ENCODE results near the gene PDS5A. TPM values are rescaled to one million over a fixed set of nuclear protein-coding genes. Genes with fewer than 3 reads are reported as not detected.

Gene PDS5A
- total and polyA plus RNA-seq, 2 of the 13 experiments (the other 11 are each of a cell fraction or from before 2014, with no cell fraction given), result 31.8 to 57.0 TPM

DNA sequence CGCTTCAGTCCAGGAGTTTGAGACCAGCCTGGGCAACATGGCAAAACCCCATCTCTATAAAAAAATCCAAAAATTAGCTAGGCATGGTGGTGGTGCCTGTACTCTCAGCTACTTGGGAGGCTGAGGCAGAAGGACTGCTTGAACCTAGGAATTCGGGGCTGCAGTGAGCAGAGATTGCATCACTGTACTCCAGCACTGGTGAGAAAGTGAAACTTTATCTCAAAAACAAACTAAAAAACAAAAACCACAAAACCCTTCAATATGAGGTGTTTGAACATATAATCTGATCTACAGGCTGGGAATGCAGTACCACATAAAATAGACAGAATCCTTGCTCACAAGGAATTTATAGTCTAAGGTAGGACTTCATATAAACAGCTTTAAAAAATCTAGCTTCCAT, 103.9 kb downstream of the PDS5A start:
- H3K27ac ChIP-seq (ENCODE audit: extremely low read length, insufficient read depth, low read length), result no peak overlapping the region
- CTCF ChIA-PET (ENCODE audit: low intra/inter-chr PET ratio, low total read pairs), result no interaction called here
- POLR2A ChIA-PET, result no interaction called here
- no peak overlapping the region for H2AFZ ChIP-seq (ENCODE audit: low read length)
- DNase-seq (ENCODE audit: low spot score), result no peak
- no peak overlapping the region for H3K4me3 ChIP-seq (replicated peaks in 1 of 3; ENCODE audit: insufficient read depth in 1 of 3, low read depth in 2 of 3, low read length in 3 of 3)
- no peak for ATAC-seq
- H3K79me2 ChIP-seq (ENCODE audit: insufficient read depth, low read length), result no peaks in the 10 kb centered on the region
- FAIRE-seq, result no peak
- H4K20me1 ChIP-seq (ENCODE audit: insufficient read depth, low read length), result no peaks in the 10 kb centered on the region
- no peak overlapping the region for H3K9ac ChIP-seq (ENCODE audit: insufficient read depth, low read depth, low read length)
- H3K9me3 ChIP-seq (ENCODE audit: low read length), result no peaks in the 10 kb centered on the region
- peaks cover 4 to 60% of the 10 kb centered on the region in 2 experiments; a peak in 4 of 5 replicates for H3K36me3 ChIP-seq (replicated peaks in 1 of 2; ENCODE audit: control insufficient read depth in 1 of 2, insufficient read depth in 2 of 2, low read length in 2 of 2)
- TF ChIP-seq, protein P1, sequence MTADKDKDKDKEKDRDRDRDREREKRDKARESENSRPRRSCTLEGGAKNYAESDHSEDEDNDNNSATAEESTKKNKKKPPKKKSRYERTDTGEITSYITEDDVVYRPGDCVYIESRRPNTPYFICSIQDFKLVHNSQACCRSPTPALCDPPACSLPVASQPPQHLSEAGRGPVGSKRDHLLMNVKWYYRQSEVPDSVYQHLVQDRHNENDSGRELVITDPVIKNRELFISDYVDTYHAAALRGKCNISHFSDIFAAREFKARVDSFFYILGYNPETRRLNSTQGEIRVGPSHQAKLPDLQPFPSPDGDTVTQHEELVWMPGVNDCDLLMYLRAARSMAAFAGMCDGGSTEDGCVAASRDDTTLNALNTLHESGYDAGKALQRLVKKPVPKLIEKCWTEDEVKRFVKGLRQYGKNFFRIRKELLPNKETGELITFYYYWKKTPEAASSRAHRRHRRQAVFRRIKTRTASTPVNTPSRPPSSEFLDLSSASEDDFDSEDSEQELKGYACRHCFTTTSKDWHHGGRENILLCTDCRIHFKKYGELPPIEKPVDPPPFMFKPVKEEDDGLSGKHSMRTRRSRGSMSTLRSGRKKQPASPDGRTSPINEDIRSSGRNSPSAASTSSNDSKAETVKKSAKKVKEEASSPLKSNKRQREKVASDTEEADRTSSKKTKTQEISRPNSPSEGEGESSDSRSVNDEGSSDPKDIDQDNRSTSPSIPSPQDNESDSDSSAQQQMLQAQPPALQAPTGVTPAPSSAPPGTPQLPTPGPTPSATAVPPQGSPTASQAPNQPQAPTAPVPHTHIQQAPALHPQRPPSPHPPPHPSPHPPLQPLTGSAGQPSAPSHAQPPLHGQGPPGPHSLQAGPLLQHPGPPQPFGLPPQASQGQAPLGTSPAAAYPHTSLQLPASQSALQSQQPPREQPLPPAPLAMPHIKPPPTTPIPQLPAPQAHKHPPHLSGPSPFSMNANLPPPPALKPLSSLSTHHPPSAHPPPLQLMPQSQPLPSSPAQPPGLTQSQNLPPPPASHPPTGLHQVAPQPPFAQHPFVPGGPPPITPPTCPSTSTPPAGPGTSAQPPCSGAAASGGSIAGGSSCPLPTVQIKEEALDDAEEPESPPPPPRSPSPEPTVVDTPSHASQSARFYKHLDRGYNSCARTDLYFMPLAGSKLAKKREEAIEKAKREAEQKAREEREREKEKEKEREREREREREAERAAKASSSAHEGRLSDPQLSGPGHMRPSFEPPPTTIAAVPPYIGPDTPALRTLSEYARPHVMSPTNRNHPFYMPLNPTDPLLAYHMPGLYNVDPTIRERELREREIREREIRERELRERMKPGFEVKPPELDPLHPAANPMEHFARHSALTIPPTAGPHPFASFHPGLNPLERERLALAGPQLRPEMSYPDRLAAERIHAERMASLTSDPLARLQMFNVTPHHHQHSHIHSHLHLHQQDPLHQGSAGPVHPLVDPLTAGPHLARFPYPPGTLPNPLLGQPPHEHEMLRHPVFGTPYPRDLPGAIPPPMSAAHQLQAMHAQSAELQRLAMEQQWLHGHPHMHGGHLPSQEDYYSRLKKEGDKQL (CRISPR knock-in tag; IDR thresholded peaks at IDR 0.05; ENCODE audit: low read depth), result no peak
- TF ChIP-seq CEBPB (IDR thresholded peaks at IDR 0.05; ENCODE audit: borderline replicate concordance, low read depth, low read length) (peak; percentile 18; the same call in 1 of the 2 replicates), KAT2B (IDR thresholded peaks at IDR 0.05; ENCODE audit: borderline replicate concordance, low read depth, low read length) (no peak)
- no peaks in the 10 kb centered on the region for H3K27me3 ChIP-seq (ENCODE audit: control insufficient read depth in 1 of 2, insufficient read depth in 2 of 2, low read length in 2 of 2)
- H3K4me1 ChIP-seq (ENCODE audit: insufficient read depth, low read length), result no peaks in the 10 kb centered on the region
- intact Hi-C loops (cut with micrococcal nuclease; ENCODE audit: unreplicated experiment) (no loop called here), in situ Hi-C loops (cut with HindIII; ENCODE audit: extremely low pct_ligation_motif_present, low pct_unique_long_range_greater_than_20kb) (no loop called here)
- no peak overlapping the region for H3K4me2 ChIP-seq (ENCODE audit: low read depth, low read length)
- 86% methylated on average over 2 of the region's 2 CpGs for WGBS (ENCODE audit: low lambda C conversion rate)
- no TSS peak for BruUV-seq (replicated peaks)

All from HepG2 (cell line).